Left colon (tissue), 2 donors: ENCODE results near the gene BHLHA9. TPM values are rescaled to one million over a fixed set of nuclear protein-coding genes. Genes with fewer than 3 reads are reported as not detected.
"Not testable (repeated sequence)": the region's sequence is repeated elsewhere in the genome, so short reads cannot be mapped to it uniquely, and the experiment has no call there.

ENCODE experiments used
- ATAC-seq: fragments of 200-7000 bp; cut with Tn5 transposase; one replicate; pipeline ENCODE4 v1.9.1; 2020; ENCODE audit warnings: mild to moderate bottlenecking, moderate library complexity
- DNase-seq, 2 donors: peaks; one replicate each; pipeline ENCODE4 v3.0.0-alpha.2; 2020
- intact Hi-C, 2 donors: fragments of 100-400 bp; cut with DNase I in 1 of 2; cut with micrococcal nuclease in 1 of 2; formaldehyde crosslinking; loops; one replicate each; pipeline versions ENCODE4 v1.11.2 to v1.14.0; 2022; cut with DNase I, micrococcal nuclease
- long read RNA-seq: library from polyadenylated mRNA; unstranded; transcript quantifications from one replicate; pipeline ENCODE4 v2.0.0, GENCODE V29; 2021
- total RNA-seq, 2 donors: library from RNA; stranded (reverse); fragmentation: NEBNext Ultra II Directional; extraction: Animal tissue kit (Norgen Biotek cat#: 25700); gene quantifications; one replicate each; pipeline ENCODE4 v1.2.1, GENCODE V29; 2021
- donor health status: DM: no; HTN: no; CAD: no.
- donor health status: DM: yes; HTN: yes; CAD: no.

The BHLHA9 gene
- total RNA-seq: not detected
- long read RNA-seq: 0 reads

DNA sequence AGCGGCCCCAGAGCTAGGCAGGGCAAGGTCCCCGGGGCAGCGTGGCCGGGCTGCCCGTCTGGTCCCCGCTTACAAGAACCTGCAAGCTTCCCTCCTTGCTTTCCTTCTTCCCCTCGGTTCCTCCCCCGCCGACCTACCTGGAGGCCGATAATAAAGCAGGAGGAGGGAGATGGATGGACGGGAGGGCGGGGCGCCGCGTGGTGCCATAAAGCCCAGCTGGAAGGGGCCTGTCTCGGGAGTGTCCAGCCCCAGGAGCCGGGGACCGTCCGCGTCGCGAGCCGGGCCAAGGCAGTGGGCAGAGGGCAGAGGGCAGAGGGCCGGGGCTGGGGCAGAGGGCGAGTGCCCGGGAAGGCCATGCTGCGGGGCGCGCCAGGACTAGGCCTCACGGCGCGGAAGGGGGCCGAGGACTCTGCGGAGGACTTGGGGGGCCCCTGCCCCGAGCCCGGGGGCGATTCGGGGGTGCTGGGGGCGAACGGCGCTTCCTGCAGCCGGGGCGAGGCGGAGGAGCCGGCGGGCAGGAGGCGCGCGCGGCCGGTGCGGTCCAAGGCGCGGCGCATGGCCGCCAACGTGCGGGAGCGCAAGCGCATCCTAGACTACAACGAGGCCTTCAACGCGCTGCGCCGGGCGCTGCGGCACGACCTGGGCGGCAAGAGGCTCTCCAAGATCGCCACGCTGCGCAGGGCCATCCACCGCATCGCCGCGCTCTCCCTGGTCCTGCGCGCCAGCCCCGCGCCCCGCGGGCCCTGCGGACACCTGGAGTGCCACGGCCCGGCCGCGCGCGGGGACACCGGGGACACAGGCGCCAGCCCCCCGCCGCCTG is at the start of gene BHLHA9:
BHLHA9 (plus strand) TSS at position 235 of the 820 bp plus-strand sequence; CDS start at position 355, 120 bp downstream.
- ATAC-seq (peak; percentile 41), DNase-seq (peak in 1 of 2 donors; percentile 50)
- intact Hi-C loops: no loop called here

DNA sequence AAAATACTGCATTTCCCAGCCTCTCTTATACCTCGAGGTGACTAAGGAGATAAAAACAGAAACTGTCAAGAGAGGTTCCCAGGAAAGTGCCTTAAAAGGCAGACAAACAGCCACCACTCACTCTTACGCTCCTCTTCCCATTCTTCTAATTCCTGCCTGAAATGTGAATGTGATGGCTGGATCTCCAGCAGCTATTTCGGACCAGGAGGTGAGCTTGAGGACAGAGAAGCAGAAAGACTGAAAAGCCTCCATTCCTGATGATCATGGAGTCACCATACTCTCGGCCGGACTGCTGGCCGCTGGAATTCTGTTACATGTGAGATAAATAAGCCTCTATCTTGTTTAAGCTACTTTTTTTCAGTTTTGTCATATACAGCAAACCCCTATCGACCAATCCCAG is 49.0 kb upstream of the BHLHA9 start:
- ATAC-seq: no peak
- intact Hi-C loops: no loop called here
- no peak for DNase-seq

DNA sequence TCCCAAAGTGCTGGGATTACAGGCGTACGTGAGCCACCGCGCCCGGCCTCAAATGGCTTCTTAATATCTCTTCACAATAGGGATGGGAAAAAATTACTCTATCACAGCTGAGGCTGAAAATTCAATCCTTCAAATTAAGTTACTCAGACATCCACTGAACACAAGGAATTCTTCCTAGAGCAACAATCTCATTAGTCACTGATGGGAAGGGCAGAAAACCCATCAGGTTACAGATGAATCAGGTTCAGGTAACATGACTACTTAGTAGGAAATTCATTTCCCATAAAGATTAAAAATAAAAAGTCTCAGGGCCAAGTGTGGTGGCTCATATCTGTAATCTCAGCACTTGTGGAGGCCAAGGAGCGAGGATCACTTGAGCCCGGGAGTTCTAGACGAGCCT is 47.9 kb upstream of the BHLHA9 start:
- DNase-seq (no peak), ATAC-seq (no peak)
- intact Hi-C loops: no loop called here

DNA sequence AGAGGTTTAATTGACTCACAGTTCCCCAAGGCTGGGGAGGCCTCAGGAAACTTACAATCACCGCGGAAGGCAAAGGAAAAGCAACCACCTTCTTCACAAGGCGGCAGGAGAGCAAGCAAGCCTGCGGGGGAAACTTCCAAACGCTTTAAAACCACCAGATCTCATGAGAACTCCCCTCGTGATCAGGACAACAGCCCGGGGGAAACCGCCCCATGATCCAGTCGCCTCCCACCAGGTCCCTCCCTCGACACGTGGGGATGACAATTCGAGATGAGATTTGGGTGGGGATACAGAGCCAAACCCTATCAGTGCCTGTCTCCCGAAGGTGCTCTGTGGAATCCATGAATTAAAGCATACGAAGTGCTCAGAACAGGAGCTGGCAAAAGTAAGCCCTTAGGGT is 46.6 kb upstream of the BHLHA9 start:
- DNase-seq: no peak
- no peak for ATAC-seq
- intact Hi-C loops: no loop called here

- DNase-seq (no peak), ATAC-seq (peak; percentile 69)
- intact Hi-C loops: no loop called here
Observed at GRCh38 chr17:1224330-1224729, 45.9 kb upstream of the BHLHA9 start.

GRCh38 chr17:1226308-1226707 is 43.9 kb upstream of the BHLHA9 start:
- DNase-seq (no peak), ATAC-seq (no peak)
- intact Hi-C loops: no loop called here

- ATAC-seq: no peak
- no peak for DNase-seq
- intact Hi-C loops: no loop called here
Observed at GRCh38 chr17:1227365-1227764, 42.9 kb upstream of the BHLHA9 start.

DNA sequence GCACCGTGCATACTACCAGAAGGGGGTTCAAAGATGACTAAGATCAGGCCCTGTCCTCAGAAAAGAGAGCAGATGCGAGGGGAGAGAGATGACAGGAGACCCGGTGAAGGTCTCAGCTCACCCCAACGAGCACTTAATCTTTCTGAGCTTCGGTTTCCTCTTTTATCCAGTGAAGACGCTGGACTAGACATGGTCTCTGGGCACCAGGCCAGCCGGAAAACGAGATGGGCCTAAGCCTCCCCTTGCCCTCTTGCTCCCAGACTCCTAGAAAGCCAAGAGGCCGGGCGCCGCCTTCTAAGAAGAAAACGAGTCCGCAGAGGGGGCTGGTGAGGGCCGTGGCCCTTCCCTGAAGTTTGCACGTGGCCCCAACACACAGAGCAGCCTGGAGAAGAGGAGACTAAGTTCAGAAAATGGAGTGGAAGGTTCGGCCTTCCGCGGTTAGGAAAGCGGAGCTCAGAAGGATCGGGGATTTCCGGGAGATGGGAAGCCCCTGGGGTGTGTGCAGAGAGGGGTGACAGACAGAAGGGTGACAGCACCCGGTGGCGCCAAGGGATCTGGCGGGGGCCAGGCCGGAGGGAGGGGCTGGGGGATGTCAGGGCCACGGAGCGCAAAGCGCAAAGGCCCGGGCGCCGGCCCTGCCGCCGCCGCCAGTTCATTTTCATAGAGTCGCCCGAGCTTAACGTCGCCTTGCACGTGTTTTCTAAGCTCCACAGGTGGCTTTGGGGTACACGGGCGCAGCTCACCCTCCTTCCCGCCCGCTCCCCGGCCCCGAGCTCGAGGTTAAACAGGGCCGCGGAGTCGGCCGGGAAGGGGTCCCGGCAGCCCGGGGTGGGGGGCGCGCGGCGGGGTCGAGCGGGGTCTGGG is 42.1 kb upstream of the BHLHA9 start:
- peak; percentile 20 for ATAC-seq
- peak; percentile 51 to 77 for DNase-seq
- intact Hi-C loops: no loop called here

DNA sequence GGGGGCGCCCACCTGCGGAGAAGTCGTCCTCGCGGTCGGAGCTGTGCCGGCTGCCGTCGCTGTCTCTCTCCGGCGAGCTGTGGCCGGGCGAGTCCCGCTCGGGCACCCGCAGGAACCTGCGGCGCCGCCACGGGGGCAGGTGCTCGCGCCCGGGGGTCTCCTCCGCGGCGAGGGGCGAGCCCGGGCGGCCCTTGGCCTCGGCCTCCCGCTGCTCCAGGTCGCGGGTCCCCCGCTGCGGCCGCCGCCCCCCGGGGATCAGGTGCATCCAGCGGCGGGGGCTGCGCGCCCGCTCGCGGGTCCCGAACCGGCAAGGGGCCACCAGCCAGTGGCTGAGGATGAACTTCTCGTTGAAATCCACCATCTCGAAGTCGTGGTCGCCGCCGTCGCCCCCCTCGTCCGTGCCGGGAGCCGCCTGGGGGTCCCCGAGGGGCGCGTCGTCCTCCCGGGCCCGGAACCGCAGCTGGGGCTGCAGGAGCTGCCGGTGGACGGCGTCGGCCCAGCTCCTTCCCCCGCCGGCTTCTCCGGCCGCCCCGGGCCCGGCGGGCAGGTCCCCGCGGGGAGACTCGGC is 41.4 kb upstream of the BHLHA9 start:
- ATAC-seq: peak; percentile 11
- intact Hi-C loops: no loop called here
- peak in 1 of 2 donors; percentile 42 for DNase-seq

DNA sequence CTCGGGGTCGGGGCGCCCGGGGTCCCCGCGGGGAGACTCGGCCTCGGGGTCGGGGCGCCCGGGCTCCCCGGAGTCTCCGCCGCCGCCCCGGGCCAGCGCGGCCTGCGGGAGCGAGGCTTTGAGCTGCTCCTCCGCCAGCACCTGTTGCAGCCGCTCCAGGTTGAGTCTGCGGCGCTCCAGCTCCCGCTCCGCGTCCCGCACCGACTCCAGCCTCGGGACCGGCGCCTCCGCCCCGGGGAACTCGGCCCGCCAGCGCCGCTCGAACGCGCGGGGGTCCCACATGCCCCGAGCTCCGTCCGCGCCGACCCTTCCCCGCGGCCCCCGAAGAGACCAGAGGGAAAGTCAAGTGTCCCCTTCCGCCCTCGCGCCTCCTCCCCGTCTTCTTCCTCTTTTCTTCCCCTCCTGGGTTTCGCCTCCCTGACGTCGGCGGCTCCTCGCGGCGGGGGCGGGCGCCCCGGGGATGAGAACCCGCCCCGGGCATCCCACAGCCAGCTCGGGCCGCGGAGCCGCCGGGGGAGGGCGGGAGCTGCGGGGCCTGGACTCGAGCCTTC is 40.8 kb upstream of the BHLHA9 start:
- peak; percentile 86 to 90 for DNase-seq
- intact Hi-C loops: no loop called here
- peak; percentile 76 for ATAC-seq

GRCh38 chr17:1229900-1230501 is 40.2 kb upstream of the BHLHA9 start:
- ATAC-seq (peak; percentile 3), DNase-seq (peak in 1 of 2 donors; percentile 39)
- intact Hi-C loops: no loop called here

DNA sequence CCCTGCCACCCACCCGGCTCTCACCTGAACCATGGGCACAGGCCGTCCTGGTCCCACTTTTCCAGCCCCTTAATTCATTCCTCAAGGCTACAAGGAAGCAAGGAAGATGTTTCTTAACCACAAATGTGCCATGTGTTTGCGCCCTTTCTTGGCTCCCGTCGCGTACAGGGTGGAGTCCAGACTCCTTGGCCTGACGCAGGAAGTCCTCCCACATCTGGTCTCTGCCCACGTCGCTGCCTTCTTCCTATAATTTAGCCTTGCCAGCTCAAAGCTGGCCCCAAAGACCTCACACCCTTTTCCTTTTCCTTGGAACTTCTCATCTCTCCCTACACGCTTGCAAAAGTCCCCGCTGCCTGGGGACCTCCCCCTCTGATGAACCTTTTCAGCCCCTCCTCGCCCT is 38.8 kb upstream of the BHLHA9 start:
- peak; percentile 57 for ATAC-seq
- intact Hi-C loops: no loop called here
- DNase-seq: peak; percentile 78 to 81

DNA sequence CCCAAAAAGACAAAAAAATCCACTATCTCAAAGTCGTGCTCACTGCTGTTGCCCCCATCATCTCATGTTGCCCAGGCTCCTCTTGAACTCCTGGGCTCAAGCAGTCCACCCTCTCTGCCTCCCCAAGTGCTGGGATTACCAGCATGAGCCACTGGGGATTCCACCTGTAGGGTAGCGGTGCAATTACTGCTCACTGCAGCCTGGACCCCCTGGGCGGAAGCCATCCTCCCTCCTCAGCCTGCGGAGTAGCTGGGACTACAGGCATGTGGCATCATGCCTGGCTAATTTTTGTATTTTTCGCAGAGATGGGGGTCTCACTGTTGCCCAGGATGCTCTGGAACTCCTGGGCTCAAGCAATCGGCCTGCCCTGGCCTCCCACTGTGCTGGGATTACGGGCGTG is 37.9 kb upstream of the BHLHA9 start:
- DNase-seq (no peak), ATAC-seq (no peak)
- intact Hi-C loops: no loop called here

GRCh38 chr17:1232786-1233185 is 37.5 kb upstream of the BHLHA9 start:
- DNase-seq: no peak
- ATAC-seq: no peak
- intact Hi-C loops: no loop called here

- DNase-seq: no peak
- intact Hi-C loops: no loop called here
- ATAC-seq: no peak
Observed at GRCh38 chr17:1234455-1234854, 35.8 kb upstream of the BHLHA9 start.

- ATAC-seq (no peak), DNase-seq (no peak)
- intact Hi-C loops: no loop called here
Observed at GRCh38 chr17:1237471-1237870, 32.8 kb upstream of the BHLHA9 start.

- intact Hi-C loops: no loop called here
- DNase-seq: no peak
- ATAC-seq: no peak
Observed at GRCh38 chr17:1239210-1239609, 31.0 kb upstream of the BHLHA9 start.

GRCh38 chr17:1240426-1240825 is 29.8 kb upstream of the BHLHA9 start:
- intact Hi-C loops, DNase-seq: not testable (repeated sequence)
- ATAC-seq: peak; percentile 40

DNA sequence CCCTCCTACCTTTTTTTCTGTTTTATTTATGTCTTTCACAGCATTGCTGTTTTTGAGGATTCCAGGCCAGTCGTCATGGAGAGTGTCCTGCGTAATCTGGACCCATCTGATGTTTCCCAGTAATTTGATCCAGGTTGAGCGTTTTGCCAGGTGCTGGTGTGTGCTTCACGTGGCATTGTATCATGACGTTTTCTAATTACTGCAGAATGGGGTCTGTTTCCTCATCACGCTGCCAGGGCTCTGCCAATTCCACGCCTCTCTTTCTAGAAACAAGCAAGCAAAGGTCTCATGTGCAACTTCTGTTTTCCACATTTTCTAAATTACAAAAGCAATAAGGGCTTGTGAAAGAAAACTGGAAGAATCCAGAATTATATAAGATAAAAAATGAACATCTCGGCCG is 28.3 kb upstream of the BHLHA9 start:
- no peak for ATAC-seq

More for the DNA sequence above, 28.3 kb upstream of the BHLHA9 start:
- intact Hi-C loops: no loop called here
- no peak for DNase-seq
